ENCODE measurements around the gene DLX1.

DNA sequence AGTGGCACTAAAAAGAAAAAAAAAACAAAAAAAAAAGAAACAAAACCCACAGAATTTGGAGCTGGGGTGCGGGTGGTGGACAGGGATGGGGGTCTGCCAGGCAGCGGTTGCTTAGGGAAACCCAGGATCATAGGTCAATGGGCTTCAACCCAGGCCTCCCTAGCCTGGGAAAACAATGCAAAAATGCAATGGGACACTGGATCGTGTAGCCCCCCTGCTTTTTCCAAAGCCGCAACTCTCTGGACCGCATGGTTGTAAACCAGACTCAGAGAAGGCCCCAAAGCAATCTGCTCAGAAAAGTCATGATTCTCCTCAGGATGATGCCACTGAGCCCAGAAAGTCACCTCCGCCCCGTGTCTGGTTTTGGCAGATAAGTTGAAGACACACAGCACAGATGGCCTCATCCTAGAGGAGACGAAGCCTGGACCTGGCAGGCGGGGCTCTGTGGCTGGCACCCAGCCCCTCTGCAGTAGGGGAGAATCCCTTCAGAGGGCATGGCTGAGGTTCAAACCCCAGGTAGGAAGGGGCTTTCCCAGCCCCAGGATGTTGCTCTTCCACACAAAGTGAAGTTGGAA, 12.3 kb downstream of the DLX1 start:
- TF ChIP-seq TAF1 (IDR thresholded peaks at IDR 0.05; ENCODE audit: low read depth, low read length) (no peak), POLR2A (IDR thresholded peaks at IDR 0.05; ENCODE audit: low read depth, low read length) (no peak), SPI1 (IDR thresholded peaks at IDR 0.05; ENCODE audit: low read depth, low read length) (no peak)
